H1 (cell line): ENCODE measurements around the gene IFRD1. TPM values are rescaled to one million over a fixed set of nuclear protein-coding genes. Genes with fewer than 3 reads are reported as not detected.
"Not testable (repeated sequence)": the region's sequence is repeated elsewhere in the genome, so short reads cannot be mapped to it uniquely, and the experiment has no call there.

Experiments
- CTCF ChIA-PET: fragments of 300-600 bp; sonication (Branson Sonifier 250); formaldehyde crosslinking; loops from one replicate; lab custom pipeline; 2021; ENCODE audit not compliant: partially characterized antibody; lab: Charles Lee
- POLR2A ChIA-PET: fragments of 300-600 bp; sonication (Branson Sonifier 250); formaldehyde crosslinking; loops from one replicate; lab custom pipeline; 2021; ENCODE audit warnings: inconsistent platforms; ENCODE audit not compliant: partially characterized antibody; lab: Charles Lee
- DNase-seq, 2 experiments: peaks; one replicate each; pipeline versions ENCODE4 v3.0.0 to v3.0.0-alpha.2; 2010 to 2022; ENCODE audit warnings: low spot score in 2 of 2, low read depth in 1 of 2, mixed read lengths in 1 of 2
- FAIRE-seq: peaks from 2 replicates; lab custom pipeline; 2011; peaks lifted over from hg19 to GRCh38; lab: Jason Lieb, UNC
- H2AFZ ChIP-seq: 2 replicates; pipeline ENCODE4 v1.8.1; 2012; ENCODE audit warnings: low read length, inconsistent platforms
- H2AK5ac ChIP-seq: 2 replicates; pipeline ENCODE4 v1.6.1; 2013; ENCODE audit warnings: low read depth, low read length
- H2BK120ac ChIP-seq: replicated peaks from 2 replicates; pipeline ENCODE3; 2013; ENCODE audit warnings: low read depth, low read length, inconsistent platforms
- H2BK12ac ChIP-seq: 2 replicates; pipeline ENCODE4 v1.6.1; 2013; ENCODE audit warnings: low read depth, low read length
- H2BK15ac ChIP-seq: 2 replicates; pipeline ENCODE4 v1.6.1; 2013; ENCODE audit warnings: low read length
- H2BK20ac ChIP-seq: 2 replicates; pipeline ENCODE4 v1.6.1; 2013; ENCODE audit warnings: low read length
- H2BK5ac ChIP-seq: 2 replicates; pipeline ENCODE4 v1.6.1; 2013; ENCODE audit warnings: low read depth, low read length
- H3K14ac ChIP-seq: 2 replicates; pipeline ENCODE4 v1.6.1; 2013; ENCODE audit warnings: inconsistent platforms; ENCODE audit not compliant: insufficient read length
- H3K18ac ChIP-seq: 2 replicates; pipeline ENCODE4 v1.6.1; 2013; ENCODE audit warnings: low read length; ENCODE audit errors: extremely low read depth
- H3K23ac ChIP-seq: 2 replicates; pipeline ENCODE4 v1.6.1; 2013; ENCODE audit warnings: inconsistent platforms; ENCODE audit not compliant: insufficient read length
- H3K23me2 ChIP-seq: 2 replicates; pipeline ENCODE4 v1.6.1; 2013; ENCODE audit warnings: low read depth, low read length
- H3K27ac ChIP-seq: 2 replicates; pipeline ENCODE4 v1.6.1; 2011; ENCODE audit warnings: low read depth, low read length, inconsistent platforms
- H3K27me3 ChIP-seq, 4 experiments: replicated peaks in 1 of 4; 1 replicate in 1 of 4; 2 replicates in 3 of 4; pipeline versions ENCODE4 v1.6.1 to v1.8.1; 2011 to 2013; ENCODE audit warnings: low read length in 3 of 4, mild to moderate bottlenecking in 3 of 4, inconsistent platforms in 2 of 4, mixed read lengths in 2 of 4, moderate library complexity in 1 of 4; ENCODE audit not compliant: control insufficient read depth in 3 of 4, insufficient read depth in 3 of 4; ENCODE audit errors: extremely low read depth in 1 of 4
- H3K36me3 ChIP-seq, 4 experiments: 2 replicates each; pipeline versions ENCODE4 v1.6.1 to v1.8.1; 2011 to 2013; ENCODE audit warnings: mild to moderate bottlenecking in 4 of 4, low read length in 3 of 4, moderate library complexity in 2 of 4, control low read depth in 1 of 4, inconsistent platforms in 1 of 4; ENCODE audit not compliant: insufficient read depth in 4 of 4, control insufficient read depth in 2 of 4
- H3K4ac ChIP-seq: replicated peaks from 2 replicates; pipeline ENCODE3; 2013; ENCODE audit warnings: low read length, low read depth, mixed read lengths, inconsistent platforms; ENCODE audit not compliant: insufficient read length
- H3K4me1 ChIP-seq, 4 experiments: replicated peaks in 1 of 4; 1 replicate in 1 of 4; 2 replicates in 3 of 4; pipeline versions ENCODE4 v1.6.1 to v1.8.1; 2011 to 2013; ENCODE audit warnings: low read length in 3 of 4, inconsistent platforms in 2 of 4, mixed read lengths in 1 of 4; ENCODE audit not compliant: insufficient read depth in 4 of 4, control insufficient read depth in 3 of 4
- H3K4me2 ChIP-seq, 2 experiments: 2 replicates each; pipeline versions ENCODE4 v1.6.1 to v1.8.1; 2011 to 2013; ENCODE audit warnings: low read depth in 2 of 2, low read length in 2 of 2, control low read depth in 1 of 2, inconsistent platforms in 1 of 2, mild to moderate bottlenecking in 1 of 2; ENCODE audit not compliant: insufficient read depth in 1 of 2
- H3K4me3 ChIP-seq, 4 experiments: fragments of 200-600, 300-600 bp in 1 of 4; sonication (generic), shearing (Covaris generic), sonication (Bioruptor Twin) in 1 of 4; 2 replicates each; pipeline versions ENCODE4 v1.5.1 to v1.8.1; 2011 to 2016; ENCODE audit warnings: low read length in 4 of 4, low read depth in 3 of 4, control low read depth in 2 of 4, inconsistent platforms in 2 of 4, mild to moderate bottlenecking in 2 of 4, mixed read lengths in 1 of 4, moderate library complexity in 1 of 4; ENCODE audit not compliant: insufficient read depth in 2 of 4; ENCODE audit errors: extremely low read depth in 1 of 4
- H3K56ac ChIP-seq: replicated peaks from 2 replicates; pipeline ENCODE3; 2013; ENCODE audit warnings: low read depth, mild to moderate bottlenecking, mixed read lengths, low read length, inconsistent platforms; ENCODE audit not compliant: insufficient read length
- H3K79me1 ChIP-seq: 2 replicates; pipeline ENCODE4 v1.6.1; 2013; ENCODE audit warnings: low read depth, low read length, control low read depth
- H3K79me2 ChIP-seq, 2 experiments: 2 replicates each; pipeline versions ENCODE4 v1.6.1 to v1.8.1; 2012 to 2013; ENCODE audit warnings: low read length in 2 of 2, mild to moderate bottlenecking in 2 of 2, inconsistent platforms in 1 of 2; ENCODE audit not compliant: insufficient read depth in 2 of 2, control insufficient read depth in 1 of 2
- H3K9ac ChIP-seq, 4 experiments: replicated peaks in 1 of 4; 1 replicate in 1 of 4; 2 replicates in 3 of 4; pipeline versions ENCODE4 v1.6.1 to v1.8.1; 2011 to 2013; ENCODE audit warnings: low read depth in 3 of 4, low read length in 3 of 4, control low read depth in 2 of 4, mild to moderate bottlenecking in 2 of 4, moderate library complexity in 2 of 4, inconsistent platforms in 1 of 4; ENCODE audit errors: extremely low read depth in 1 of 4
- H3K9me3 ChIP-seq, 2 experiments: 2 replicates each; pipeline versions ENCODE4 v1.6.1 to v1.8.1; 2012 to 2013; ENCODE audit warnings: mild to moderate bottlenecking in 2 of 2, moderate library complexity in 2 of 2, control low read depth in 1 of 2, inconsistent platforms in 1 of 2, low read depth in 1 of 2, low read length in 1 of 2, mixed read lengths in 1 of 2; ENCODE audit not compliant: insufficient read depth in 2 of 2
- H4K20me1 ChIP-seq, 2 experiments: replicated peaks in 1 of 2; 2 replicates each; pipeline versions ENCODE3 to v1.8.1; 2011 to 2013; ENCODE audit warnings: inconsistent platforms in 2 of 2, low read length in 2 of 2, mild to moderate bottlenecking in 1 of 2; ENCODE audit not compliant: insufficient read depth in 2 of 2, control insufficient read depth in 1 of 2
- H4K5ac ChIP-seq: 2 replicates; pipeline ENCODE4 v1.6.1; 2013; ENCODE audit warnings: low read length, low read depth, mixed read lengths, inconsistent platforms; ENCODE audit not compliant: insufficient read length
- H4K8ac ChIP-seq: 2 replicates; pipeline ENCODE4 v1.8.0; 2013; ENCODE audit warnings: mild to moderate bottlenecking, moderate library complexity, low read length, inconsistent platforms; ENCODE audit not compliant: insufficient read depth; ENCODE audit errors: extremely low read depth
- H4K91ac ChIP-seq: replicated peaks from 2 replicates; pipeline ENCODE3; 2013; ENCODE audit warnings: low read length, mixed read lengths, inconsistent platforms; ENCODE audit not compliant: insufficient read length
- CHD2 ChIP-seq: IDR thresholded peaks from 2 replicates; pipeline ENCODE4 v1.6.1; 2012; ENCODE audit warnings: low read length, improper control_type of control experiment
- CTCF ChIP-seq, 3 experiments: IDR thresholded peaks; 1 replicate in 2 of 3; 2 replicates in 1 of 3; pipeline versions ENCODE4 v1.5.1 to v1.6.1; 2011; ENCODE audit warnings: low read length in 3 of 3, mild to moderate bottlenecking in 3 of 3, inconsistent platforms in 2 of 3, low read depth in 1 of 3, moderate library complexity in 1 of 3; ENCODE audit not compliant: insufficient read depth in 1 of 3; ENCODE audit errors: control extremely low read depth in 1 of 3
- WGBS, 2 experiments: shearing (Covaris generic) in 1 of 2; methylation state at CpG; one replicate each; pipeline versions ENCODE4 v1.1.6 to v1.1.7; 2013 to 2015; ENCODE audit warnings: low lambda C conversion rate in 2 of 2, mixed read lengths in 2 of 2, inconsistent platforms in 1 of 2, low coverage in 1 of 2, missing lambda C conversion rate in 1 of 2; ENCODE audit not compliant: insufficient replicate concordance in 2 of 2, insufficient coverage in 1 of 2, insufficient read length in 1 of 2; ENCODE audit errors: extremely low coverage in 1 of 2, missing lambda C conversion rate in 1 of 2; 5-methylcytosine and 5-hydroxymethylcytosine counted together
- polyA plus RNA-seq, 7 experiments: library from polyadenylated mRNA; depleted of rRNA in 3 of 7; stranded (reverse) in 5 of 7; unstranded in 2 of 7; fragments of >200 nt in 5 of 7; fragments of 200-250 nt in 2 of 7; gene quantifications; 1 replicate in 5 of 7; 2 replicates in 1 of 7; 4 replicates in 1 of 7; pipeline versions ENCODE4 v1.2.1 to v1.2.3, GENCODE V29; 2011 to 2013; ENCODE audit warnings: missing spikeins in 2 of 7, mixed read lengths in 2 of 7
- total RNA-seq: library from RNA; stranded (reverse); fragmentation: NEBNext Ultra II Directional; extraction: Animal tissue kit (Norgen Biotek cat#: 25700); gene quantifications from 2 replicates; pipeline ENCODE4 v1.2.1, GENCODE V29; 2021
- TF ChIP-seq, protein P1 (sequence below): IDR thresholded peaks from 2 replicates; pipeline ENCODE4 v1.6.1; 2012; ENCODE audit warnings: low read length, inconsistent platforms

Gene IFRD1
- total and polyA plus RNA-seq, 2 of the 8 experiments (the other 6 are each of a cell fraction or from before 2014, with no cell fraction given): 23.0 to 50.4 TPM

DNA sequence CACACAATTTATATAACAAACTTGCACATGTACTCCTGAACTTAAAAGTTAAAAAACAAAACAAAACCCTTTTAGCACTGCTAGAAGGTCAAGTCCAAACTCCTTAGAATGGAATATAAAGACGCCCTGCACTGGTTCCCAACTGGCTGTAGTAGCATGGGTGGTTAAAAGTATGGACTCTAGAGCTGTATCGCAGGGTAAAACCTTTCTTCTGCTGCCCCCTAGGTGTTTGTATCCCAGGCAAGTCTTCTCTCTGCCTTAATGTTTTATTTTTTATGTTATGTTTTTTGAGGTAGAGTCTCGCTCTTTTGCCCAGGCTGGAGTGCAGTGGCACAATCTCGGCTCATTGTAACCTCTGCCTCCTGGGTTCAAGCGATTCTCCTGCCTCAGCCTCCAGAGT, 65.7 kb downstream of the IFRD1 start (continued):
- peak in 2 of 3 experiments; percentile 20 to 28; a peak in 2 of 4 replicates for TF ChIP-seq CTCF (IDR thresholded peaks at IDR 0.05; ENCODE audit: control extremely low read depth in 1 of 3, insufficient read depth in 1 of 3, low read depth in 1 of 3, low read length in 3 of 3)
- TF ChIP-seq, protein P1, sequence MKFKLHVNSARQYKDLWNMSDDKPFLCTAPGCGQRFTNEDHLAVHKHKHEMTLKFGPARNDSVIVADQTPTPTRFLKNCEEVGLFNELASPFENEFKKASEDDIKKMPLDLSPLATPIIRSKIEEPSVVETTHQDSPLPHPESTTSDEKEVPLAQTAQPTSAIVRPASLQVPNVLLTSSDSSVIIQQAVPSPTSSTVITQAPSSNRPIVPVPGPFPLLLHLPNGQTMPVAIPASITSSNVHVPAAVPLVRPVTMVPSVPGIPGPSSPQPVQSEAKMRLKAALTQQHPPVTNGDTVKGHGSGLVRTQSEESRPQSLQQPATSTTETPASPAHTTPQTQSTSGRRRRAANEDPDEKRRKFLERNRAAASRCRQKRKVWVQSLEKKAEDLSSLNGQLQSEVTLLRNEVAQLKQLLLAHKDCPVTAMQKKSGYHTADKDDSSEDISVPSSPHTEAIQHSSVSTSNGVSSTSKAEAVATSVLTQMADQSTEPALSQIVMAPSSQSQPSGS: no peak
- TF ChIP-seq CHD2: no peak

- H3K4me3 ChIP-seq, H2BK15ac ChIP-seq, H3K4me1 ChIP-seq, H3K9me3 ChIP-seq, H3K23me2 ChIP-seq, H3K4me2 ChIP-seq, FAIRE-seq, H3K4ac ChIP-seq, H3K36me3 ChIP-seq, H2AK5ac ChIP-seq, H3K14ac ChIP-seq, POLR2A ChIA-PET, H3K79me1 ChIP-seq, H4K8ac ChIP-seq, H3K9ac ChIP-seq, H3K27me3 ChIP-seq, H4K91ac ChIP-seq, H3K23ac ChIP-seq, H2BK12ac ChIP-seq, H3K56ac ChIP-seq, H2BK5ac ChIP-seq, H2BK120ac ChIP-seq, H2BK20ac ChIP-seq, H4K5ac ChIP-seq, H2AFZ ChIP-seq, DNase-seq, H3K18ac ChIP-seq, H3K27ac ChIP-seq, H4K20me1 ChIP-seq, H3K79me2 ChIP-seq: not testable (repeated sequence)
- CTCF ChIA-PET: interaction anchor here (0.8 to 1.9 kb wide), 5 partner anchors 10 to 910 kb away, joined by 3 to 9 read pairs (median 4); no protein-coding TSS in a partner anchor
- WGBS, 2 experiments: 76% methylated on average over 5 of the region's 5 CpGs; no CpG with 5 or more reads in 1 of the 2 experiments
Observed at GRCh38 chr7:112516418-112516817, 66.2 kb downstream of the IFRD1 start.
